WI38 (cell line): ENCODE data around the gene VSIG10.
"Not testable (repeated sequence)": the region's sequence is repeated elsewhere in the genome, so short reads cannot be mapped to it uniquely, and the experiment has no call there.

Source experiments
- H3K4me3 ChIP-seq: 2 replicates; pipeline ENCODE4 v1.5.1; 2011; ENCODE audit warnings: low read depth, mild to moderate bottlenecking, control low read depth, low read length
- CTCF ChIP-seq: IDR thresholded peaks from 2 replicates; pipeline ENCODE4 v1.5.1; 2012; ENCODE audit warnings: low read depth, mild to moderate bottlenecking, control low read depth, low read length

VSIG10 gene

GRCh38 chr12:118144499-118144898, 40.7 kb upstream of the VSIG10 start:
- no peak for TF ChIP-seq CTCF
- H3K4me3 ChIP-seq, result no peak overlapping the region

GRCh38 chr12:118140825-118141224, 37.0 kb upstream of the VSIG10 start:
- no peak overlapping the region for H3K4me3 ChIP-seq

GRCh38 chr12:118137148-118137678, 33.4 kb upstream of the VSIG10 start:
- TF ChIP-seq CTCF, result no peak
- peak overlapping the region; percentile 92 for H3K4me3 ChIP-seq

More at GRCh38 chr12:118140825-118141224, 37.0 kb upstream of the VSIG10 start:
- no peak for TF ChIP-seq CTCF

GRCh38 chr12:118136559-118137003, 32.8 kb upstream of the VSIG10 start:
- no peak for TF ChIP-seq CTCF
- H3K4me3 ChIP-seq, result peak overlapping the region; percentile 92

GRCh38 chr12:118135788-118136558, 32.2 kb upstream of the VSIG10 start, which contains the start of gene PEBP1:
TSS of gene PEBP1 (plus strand) at chr12:118136124. CDS start at chr12:118136210, 86 bp downstream.
- no peak for TF ChIP-seq CTCF
- peak within 1 kb of the TSS; percentile 92 for H3K4me3 ChIP-seq

GRCh38 chr12:118129436-118129835, 25.6 kb upstream of the VSIG10 start:
- H3K4me3 ChIP-seq, result not testable (repeated sequence)

GRCh38 chr12:118127867-118128266, 24.1 kb upstream of the VSIG10 start:
- no peak overlapping the region for H3K4me3 ChIP-seq
- TF ChIP-seq CTCF, result no peak
